NCI-H187 treated with DMSO at 0.1 percent for 48 hours (cell line): Measurements from ENCODE around the gene ZNF436.

Experiments used
- DNase-seq: peaks from one replicate; lab custom pipeline; 2025; lab: John Stamatoyannopoulos, UW

The ZNF436 gene

GRCh38 chr1:23369335-23370013 is at the start of gene ZNF436:
Gene ZNF436 (minus strand): TSS chr1:23369836. CDS start chr1:23368005, 1,831 bp downstream.
- DNase-seq = peak; percentile 14

DNA sequence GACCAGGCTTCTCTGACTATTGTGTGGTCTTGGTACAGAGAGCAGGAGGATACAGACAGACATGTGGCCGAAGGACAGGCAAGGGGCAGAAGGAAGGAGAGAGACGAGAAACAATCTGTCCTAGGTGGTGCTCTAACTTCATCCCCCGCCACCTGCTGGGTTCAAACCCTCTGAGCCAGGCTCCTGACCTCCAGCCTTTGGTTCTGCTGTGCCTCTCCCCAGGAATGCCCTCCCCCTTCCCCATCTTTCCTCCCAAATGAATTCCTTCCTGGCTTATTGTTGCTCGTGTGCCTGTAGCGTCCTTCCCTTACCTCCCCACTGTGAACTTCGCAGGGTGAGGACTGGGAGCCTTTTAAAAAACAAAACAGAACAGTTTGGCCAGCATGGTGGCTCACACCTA is 49.5 kb upstream of the ZNF436 start:
- no peak for DNase-seq

DNA sequence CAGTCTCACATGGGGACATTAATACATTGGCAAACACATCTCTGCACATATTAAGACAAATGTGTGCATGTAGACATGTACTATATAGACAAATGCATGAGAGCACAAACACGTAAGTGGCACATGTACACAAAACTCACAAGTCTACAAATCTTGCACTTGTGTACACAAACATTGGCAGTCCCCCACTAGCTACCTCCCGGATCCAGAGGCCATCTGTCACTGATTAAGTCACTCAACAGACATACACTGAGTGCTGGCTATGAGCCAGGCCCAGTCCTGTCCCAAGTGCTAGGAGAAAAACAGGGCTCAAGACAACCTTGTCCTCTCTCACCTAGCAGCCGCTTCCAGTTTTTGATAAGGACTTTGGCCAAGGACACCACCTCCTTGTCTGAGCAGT is 47.9 kb upstream of the ZNF436 start:
- DNase-seq = no peak

- no peak for DNase-seq
These were observed 47.3 kb upstream of the ZNF436 start for GRCh38 chr1:23416964-23417363.

- DNase-seq = no peak
These were observed 39.2 kb upstream of the ZNF436 start for GRCh38 chr1:23408797-23409290.

DNA sequence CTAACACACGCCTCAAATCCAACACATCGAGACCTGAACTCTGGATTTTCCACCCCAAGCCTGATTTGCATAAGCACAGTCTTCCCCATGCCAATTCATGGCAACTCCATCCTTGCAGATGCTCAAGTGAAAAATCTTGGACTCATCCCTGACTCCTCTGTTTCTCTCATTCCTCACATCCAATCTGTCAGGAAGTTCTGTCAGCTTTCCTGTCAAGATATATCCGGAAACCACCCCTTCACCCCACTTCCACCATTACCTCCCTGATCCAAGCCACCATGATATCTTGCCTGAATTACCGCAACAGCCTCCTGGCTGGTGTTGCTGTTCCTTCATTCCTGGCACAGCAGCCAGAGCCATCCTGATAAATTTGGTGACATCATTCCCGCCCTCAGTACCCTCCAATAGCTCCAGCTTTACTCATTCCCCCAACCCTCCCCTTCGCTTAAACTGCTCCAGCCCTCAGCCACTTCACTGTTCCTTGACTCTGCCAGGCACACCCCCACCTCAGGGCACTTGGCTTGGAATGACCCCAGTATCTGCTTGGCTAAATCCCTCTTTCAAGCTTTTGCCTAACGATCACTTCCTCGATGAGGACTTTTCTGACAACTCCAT is 37.5 kb upstream of the ZNF436 start:
- no peak for DNase-seq

DNA sequence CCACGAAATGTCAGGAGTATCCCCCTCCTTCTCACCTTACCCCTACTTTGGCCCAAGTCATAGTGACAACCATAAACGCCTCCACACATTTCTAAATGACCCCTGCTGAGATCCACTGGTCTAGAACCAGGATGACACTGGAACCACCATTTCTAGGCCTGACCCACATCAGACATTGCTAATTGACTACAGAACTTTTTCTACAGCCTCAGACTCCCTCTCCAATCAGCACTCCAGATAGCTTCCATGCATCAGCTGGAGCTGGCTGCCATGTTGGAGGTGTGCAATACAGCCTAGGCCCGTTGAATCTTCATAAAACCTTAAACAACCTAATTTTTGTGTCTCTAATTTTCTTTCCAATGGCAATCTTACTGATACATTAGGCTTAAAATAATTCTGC is 36.3 kb upstream of the ZNF436 start:
- DNase-seq = no peak

- peak; percentile 59 for DNase-seq
These were observed 34.3 kb upstream of the ZNF436 start for GRCh38 chr1:23403735-23404486.

- DNase-seq = no peak
These were observed 33.7 kb upstream of the ZNF436 start for GRCh38 chr1:23403355-23403734.

GRCh38 chr1:23403038-23403336 is 33.4 kb upstream of the ZNF436 start:
- DNase-seq = no peak

DNA sequence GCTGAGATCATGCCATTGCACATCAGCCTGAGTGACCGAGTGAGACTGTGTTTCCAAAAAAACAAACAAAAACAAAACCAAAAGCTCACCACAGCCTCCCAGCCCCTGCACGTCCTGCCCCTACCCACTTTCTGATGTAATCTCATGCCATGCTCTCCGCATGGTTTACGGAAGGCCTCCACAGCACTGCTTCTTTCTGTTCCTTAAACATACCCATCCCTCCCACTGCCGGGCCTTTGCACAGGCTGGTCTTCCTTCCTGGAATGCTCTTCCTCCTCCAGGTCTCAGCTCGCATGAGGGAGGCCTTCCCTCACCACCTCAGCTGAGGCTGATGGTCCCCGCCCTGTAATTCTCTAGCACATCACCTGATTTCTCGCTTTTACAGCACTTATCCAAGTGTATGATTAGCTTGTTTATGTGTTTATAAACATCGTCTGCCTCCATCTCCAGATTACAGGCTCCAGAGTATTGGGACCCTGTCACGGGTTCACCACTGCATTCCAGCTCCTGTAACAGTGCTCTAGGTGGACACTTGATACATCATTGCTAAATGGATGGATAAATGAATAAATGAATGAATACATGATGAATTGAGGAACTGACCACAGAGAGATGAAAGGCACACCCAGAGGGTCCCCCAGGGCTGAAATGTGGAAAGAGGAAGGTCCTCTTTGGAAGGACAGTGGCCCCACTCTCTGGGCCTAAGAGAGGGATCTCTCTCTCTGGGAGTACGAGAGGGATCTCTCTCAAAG is 32.8 kb upstream of the ZNF436 start:
- no peak for DNase-seq

DNA sequence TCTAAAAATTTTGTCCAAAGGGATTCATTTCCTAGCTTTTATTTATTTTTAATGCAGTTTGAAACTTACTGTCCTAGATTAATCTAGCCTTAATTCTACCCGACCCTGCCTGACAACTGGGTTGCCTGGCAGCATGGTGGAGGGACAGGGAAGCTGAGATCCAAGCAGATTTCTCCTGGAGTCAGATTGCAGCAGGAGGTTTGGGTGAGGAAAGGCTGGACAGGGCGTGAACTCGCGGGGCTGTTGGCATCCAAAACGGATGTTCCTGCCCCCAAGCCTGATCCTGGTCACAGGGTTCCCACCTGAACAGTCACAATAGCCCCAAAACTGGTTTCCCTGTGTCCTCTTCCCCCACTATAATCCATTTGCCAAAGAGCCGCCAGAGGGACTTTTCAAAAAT is 31.7 kb upstream of the ZNF436 start:
- DNase-seq = no peak

GRCh38 chr1:23400324-23401114 is 30.9 kb upstream of the ZNF436 start:
- no peak for DNase-seq

DNA sequence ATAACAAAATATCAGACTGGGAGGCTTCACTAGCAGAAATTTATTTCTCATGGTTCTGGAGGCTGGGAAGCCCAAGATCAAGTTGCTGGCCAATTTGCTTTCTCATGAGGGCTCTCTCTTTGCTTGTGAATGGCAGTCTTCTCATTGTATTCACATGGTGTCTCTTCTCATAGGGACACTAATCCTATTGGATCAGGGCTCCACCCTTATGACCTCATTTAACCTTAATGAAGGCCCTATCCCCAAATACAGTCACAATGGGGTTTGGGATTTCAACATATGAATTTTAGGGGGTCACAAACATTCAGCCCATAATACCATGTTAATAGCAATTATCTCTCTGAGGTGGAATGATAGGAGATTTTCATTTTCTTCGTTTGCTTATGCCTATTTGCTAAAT is 29.6 kb upstream of the ZNF436 start:
- no peak for DNase-seq

DNA sequence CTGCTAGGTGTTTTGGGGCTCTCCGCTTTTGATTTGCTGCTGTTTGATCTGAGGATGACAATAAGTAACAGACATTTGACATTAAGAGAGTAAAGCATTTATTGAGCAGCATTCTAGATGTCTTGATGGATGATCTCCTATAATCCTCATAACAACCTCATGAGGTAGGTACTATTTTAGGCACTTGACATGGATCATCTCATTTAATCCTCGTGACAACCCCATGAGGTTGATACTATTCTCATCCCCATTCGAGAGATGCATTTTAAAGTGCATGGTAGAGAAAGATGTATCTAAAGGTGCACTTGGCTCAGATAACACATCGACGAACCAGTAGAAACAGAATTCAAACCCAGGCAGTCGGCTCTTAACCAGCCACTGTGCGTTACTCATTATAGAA is 28.3 kb upstream of the ZNF436 start:
- no peak for DNase-seq

GRCh38 chr1:23396380-23396779 is 26.7 kb upstream of the ZNF436 start:
- DNase-seq = no peak

DNA sequence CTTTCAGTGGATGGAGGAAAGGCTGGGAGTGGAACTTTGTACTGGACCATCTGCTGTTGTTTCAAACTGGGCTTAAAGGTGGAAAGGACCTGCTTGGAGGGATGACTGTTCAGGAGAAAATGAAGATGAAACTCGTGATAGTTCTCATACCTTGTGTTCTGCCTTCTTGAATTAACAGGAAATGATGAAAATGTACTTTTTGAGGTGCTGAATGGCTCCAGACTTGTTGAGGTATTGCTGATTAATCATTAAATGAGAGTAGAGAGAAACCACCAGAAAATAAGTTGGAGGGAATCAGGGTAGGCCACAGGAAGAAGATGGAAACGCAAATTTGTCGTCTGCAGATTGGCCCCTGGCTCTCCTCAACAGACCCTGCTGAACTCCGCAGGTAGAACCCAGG is 26.2 kb upstream of the ZNF436 start:
- no peak for DNase-seq

- DNase-seq = no peak
These were observed 25.6 kb upstream of the ZNF436 start for GRCh38 chr1:23395154-23395724.

GRCh38 chr1:23394684-23395083 is 25.0 kb upstream of the ZNF436 start:
- DNase-seq = no peak

GRCh38 chr1:23394181-23394580 is 24.5 kb upstream of the ZNF436 start:
- no peak for DNase-seq

DNA sequence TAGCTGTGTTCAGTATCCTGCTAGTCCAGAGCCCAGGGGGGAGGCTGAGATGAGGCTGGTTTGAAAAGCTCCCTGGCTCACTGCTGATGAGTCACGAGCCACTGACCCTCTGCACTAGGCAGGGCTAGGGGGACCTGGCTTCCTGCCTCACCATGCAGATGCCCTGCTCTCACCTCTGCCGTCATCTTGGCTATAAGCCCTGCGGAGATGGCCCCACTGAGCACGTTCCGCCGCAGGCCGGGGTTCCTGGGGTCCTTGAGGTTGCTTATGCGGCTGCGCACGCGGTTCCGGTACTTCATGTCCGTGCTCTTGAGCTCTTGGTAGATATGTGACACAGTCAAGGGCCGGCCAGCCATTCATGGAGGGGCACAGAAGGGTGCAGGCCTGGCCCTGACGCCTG is 24.1 kb upstream of the ZNF436 start:
- DNase-seq = no peak
